ENCODE data around the gene CTXN3.

The CTXN3 gene

GRCh38 chr5:127649018-127649439 is at the start of gene CTXN3:
CTXN3 (plus strand) TSS chr5:127649082; CDS start chr5:127657522, 8,440 bp downstream.
- no peak within 1 kb of the TSS for H3K4me3 ChIP-seq (ENCODE audit: low read depth, low read length)
- no peak for DNase-seq (ENCODE audit: low read depth)
- TF ChIP-seq CTCF (IDR thresholded peaks at IDR 0.05; ENCODE audit: insufficient read depth, low read depth, low read length, missing control alignments): no peak

DNA sequence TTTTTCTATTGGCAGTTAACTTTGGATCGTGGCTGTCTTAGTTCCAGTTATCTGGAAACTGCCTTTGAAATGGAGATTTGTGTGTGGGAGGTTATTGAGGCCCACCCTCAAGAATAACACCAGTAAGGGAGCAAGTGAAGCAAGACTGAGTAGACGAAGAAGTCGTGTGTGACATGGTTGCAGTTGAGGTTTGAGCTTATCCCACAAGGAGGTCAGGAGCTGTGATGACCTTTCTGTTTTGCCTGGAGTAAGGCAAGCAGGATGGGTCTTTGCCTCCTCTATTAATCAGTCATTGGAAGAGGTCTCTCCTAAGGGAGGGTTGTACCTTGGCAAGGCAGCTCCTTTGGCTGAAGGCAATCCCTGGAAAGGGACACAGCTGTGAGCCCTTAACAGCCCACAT is 49.6 kb upstream of the CTXN3 start:
- no peak overlapping the region for H3K4me3 ChIP-seq (ENCODE audit: low read depth, low read length)
- TF ChIP-seq CTCF (IDR thresholded peaks at IDR 0.05; ENCODE audit: insufficient read depth, low read depth, low read length, missing control alignments): no peak
- DNase-seq (ENCODE audit: low read depth): no peak

- no peak overlapping the region for H3K4me3 ChIP-seq (ENCODE audit: low read depth, low read length)
- DNase-seq (ENCODE audit: low read depth): no peak
Measured at GRCh38 chr5:127599847-127600246, 49.0 kb upstream of the CTXN3 start.

GRCh38 chr5:127601111-127601510 is 47.8 kb upstream of the CTXN3 start:
- no peak for DNase-seq (ENCODE audit: low read depth)
- H3K4me3 ChIP-seq (ENCODE audit: low read depth, low read length): no peak overlapping the region
- no peak for TF ChIP-seq CTCF (IDR thresholded peaks at IDR 0.05; ENCODE audit: insufficient read depth, low read depth, low read length, missing control alignments)

More at GRCh38 chr5:127599847-127600246, 49.0 kb upstream of the CTXN3 start:
- no peak for TF ChIP-seq CTCF (IDR thresholded peaks at IDR 0.05; ENCODE audit: insufficient read depth, low read depth, low read length, missing control alignments)

DNA sequence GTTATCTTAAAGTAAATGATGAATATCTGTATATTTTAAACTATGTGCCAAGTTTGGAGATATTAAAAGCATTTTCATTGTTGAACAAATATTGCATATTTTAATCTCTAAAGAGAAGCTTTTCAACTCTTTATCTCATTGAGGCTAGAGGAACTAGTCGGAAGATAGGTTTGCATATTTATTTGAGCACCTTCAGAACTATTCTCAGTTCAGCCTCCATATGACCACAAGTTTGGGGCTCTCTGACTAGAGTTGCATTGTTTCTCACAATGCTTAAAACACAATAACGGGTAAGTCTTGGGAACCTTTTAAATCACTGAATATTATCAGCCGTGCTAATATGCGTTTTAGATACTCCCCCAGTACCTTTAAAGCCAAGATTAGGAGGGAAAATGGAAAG is 47.3 kb upstream of the CTXN3 start:
- no peak for DNase-seq (ENCODE audit: low read depth)
- TF ChIP-seq CTCF (IDR thresholded peaks at IDR 0.05; ENCODE audit: insufficient read depth, low read depth, low read length, missing control alignments): no peak
- no peak overlapping the region for H3K4me3 ChIP-seq (ENCODE audit: low read depth, low read length)

DNA sequence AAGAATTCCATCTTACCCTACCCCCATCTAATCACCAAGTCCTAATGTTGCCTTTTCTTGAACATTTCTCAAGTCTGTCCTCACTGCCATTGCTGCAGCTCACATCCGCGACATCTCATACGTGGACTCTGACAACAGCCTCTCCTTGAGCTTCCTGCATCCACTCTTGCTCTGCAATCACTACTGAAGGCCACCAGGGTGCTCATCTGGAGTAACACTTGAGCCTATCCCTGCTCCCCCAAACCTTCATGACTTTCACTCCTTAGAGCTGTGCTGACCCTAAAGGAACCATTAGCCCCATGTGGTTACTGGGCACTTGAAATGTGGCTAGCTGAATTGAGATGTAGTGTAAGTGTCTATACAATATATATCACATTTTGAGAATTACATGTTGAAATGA is 46.4 kb upstream of the CTXN3 start:
- TF ChIP-seq CTCF (IDR thresholded peaks at IDR 0.05; ENCODE audit: insufficient read depth, low read depth, low read length, missing control alignments): no peak
- H3K4me3 ChIP-seq (ENCODE audit: low read depth, low read length): no peak overlapping the region
- DNase-seq (ENCODE audit: low read depth): no peak

Measured in GM12865 (cell line).